Measurements from ENCODE around the gene IL27RA. TPM values are rescaled to one million over a fixed set of nuclear protein-coding genes. Genes with fewer than 3 reads are reported as not detected.

The IL27RA gene
- 6.2 to 6.6 TPM (median 6.5 TPM) in 3 replicates for total RNA-seq

GRCh38 chr19:14031719-14032480 lies at the start of gene IL27RA:
IL27RA (plus strand) TSS chr19:14031762; CDS start chr19:14031873, 111 bp downstream.
- Mint-ChIP-seq H3K27ac (no peak within 1 kb of the TSS), H3K4me1 (peaks cover 3% of the 10 kb centered on the region), H3K9me3 (no peaks in the 10 kb centered on the region), H3K27me3 (ENCODE audit: low read depth) (peaks cover 16% of the 10 kb centered on the region), H3K4me3 (peak within 1 kb of the TSS; percentile 76), H3K36me3 (no peaks in the 10 kb centered on the region)
- TF ChIP-seq, protein P1, sequence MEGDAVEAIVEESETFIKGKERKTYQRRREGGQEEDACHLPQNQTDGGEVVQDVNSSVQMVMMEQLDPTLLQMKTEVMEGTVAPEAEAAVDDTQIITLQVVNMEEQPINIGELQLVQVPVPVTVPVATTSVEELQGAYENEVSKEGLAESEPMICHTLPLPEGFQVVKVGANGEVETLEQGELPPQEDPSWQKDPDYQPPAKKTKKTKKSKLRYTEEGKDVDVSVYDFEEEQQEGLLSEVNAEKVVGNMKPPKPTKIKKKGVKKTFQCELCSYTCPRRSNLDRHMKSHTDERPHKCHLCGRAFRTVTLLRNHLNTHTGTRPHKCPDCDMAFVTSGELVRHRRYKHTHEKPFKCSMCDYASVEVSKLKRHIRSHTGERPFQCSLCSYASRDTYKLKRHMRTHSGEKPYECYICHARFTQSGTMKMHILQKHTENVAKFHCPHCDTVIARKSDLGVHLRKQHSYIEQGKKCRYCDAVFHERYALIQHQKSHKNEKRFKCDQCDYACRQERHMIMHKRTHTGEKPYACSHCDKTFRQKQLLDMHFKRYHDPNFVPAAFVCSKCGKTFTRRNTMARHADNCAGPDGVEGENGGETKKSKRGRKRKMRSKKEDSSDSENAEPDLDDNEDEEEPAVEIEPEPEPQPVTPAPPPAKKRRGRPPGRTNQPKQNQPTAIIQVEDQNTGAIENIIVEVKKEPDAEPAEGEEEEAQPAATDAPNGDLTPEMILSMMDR (IDR thresholded peaks at IDR 0.05; ENCODE audit: unreplicated experiment), result peak; percentile 33
- DNase-seq (ENCODE audit: low spot score in 2 of 2, unreplicated experiment in 2 of 2), result peak; percentile 41 to 72

DNA sequence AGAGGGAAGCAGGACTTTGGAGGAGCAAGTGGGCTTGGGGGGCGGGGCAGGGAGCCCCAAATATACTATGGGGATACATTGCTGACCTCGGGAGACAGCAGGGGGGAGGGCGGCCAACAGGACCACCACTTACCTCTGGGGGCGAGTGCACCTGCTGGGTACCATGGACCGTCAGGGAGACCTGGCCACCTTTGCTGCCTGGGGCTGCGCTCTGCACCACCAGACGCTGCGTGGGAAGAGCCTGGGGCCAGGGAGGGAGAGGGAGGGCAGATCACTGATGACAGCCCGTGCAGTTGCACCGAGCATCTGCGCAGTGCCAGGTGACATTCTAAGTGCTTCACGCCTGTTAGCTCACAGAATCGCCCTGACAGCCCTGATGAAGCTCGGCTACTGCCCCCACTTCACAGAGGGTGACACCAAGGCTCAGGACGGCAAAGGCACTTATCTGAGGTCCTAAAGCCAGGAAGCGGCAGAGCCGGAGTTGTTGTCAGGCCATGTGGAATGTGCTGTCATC lies 49.5 kb upstream of the IL27RA start:
- H3K4me3 Mint-ChIP-seq, result no peak overlapping the region
- DNase-seq (ENCODE audit: low spot score in 2 of 2, unreplicated experiment in 2 of 2), result no peak
- H3K4me1 Mint-ChIP-seq, result peaks cover 24% of the 10 kb centered on the region
- TF ChIP-seq, protein P1 (IDR thresholded peaks at IDR 0.05; ENCODE audit: unreplicated experiment), result no peak
- H3K27me3 Mint-ChIP-seq (ENCODE audit: low read depth), result no peaks in the 10 kb centered on the region
- no peak overlapping the region for H3K27ac Mint-ChIP-seq
- H3K9me3 Mint-ChIP-seq, result no peaks in the 10 kb centered on the region
- peaks cover 2% of the 10 kb centered on the region for H3K36me3 Mint-ChIP-seq

GRCh38 chr19:13982773-13983172 lies 48.8 kb upstream of the IL27RA start:
- Mint-ChIP-seq H3K27me3 (ENCODE audit: low read depth) (no peaks in the 10 kb centered on the region), H3K9me3 (no peaks in the 10 kb centered on the region), H3K4me1 (peaks cover 28% of the 10 kb centered on the region), H3K36me3 (peaks cover 2% of the 10 kb centered on the region), H3K27ac (no peak overlapping the region), H3K4me3 (no peak overlapping the region)
- TF ChIP-seq, protein P1 (IDR thresholded peaks at IDR 0.05; ENCODE audit: unreplicated experiment), result no peak
- DNase-seq (ENCODE audit: low spot score in 2 of 2, unreplicated experiment in 2 of 2), result no peak

- TF ChIP-seq, protein P1 (IDR thresholded peaks at IDR 0.05; ENCODE audit: unreplicated experiment), result no peak
- no peak overlapping the region for H3K27ac Mint-ChIP-seq
- no peaks in the 10 kb centered on the region for H3K27me3 Mint-ChIP-seq (ENCODE audit: low read depth)
- peaks cover 2% of the 10 kb centered on the region for H3K36me3 Mint-ChIP-seq
- H3K4me3 Mint-ChIP-seq, result no peak overlapping the region
- peaks cover 24% of the 10 kb centered on the region for H3K4me1 Mint-ChIP-seq
- no peak for DNase-seq (ENCODE audit: low spot score in 2 of 2, unreplicated experiment in 2 of 2)
- no peaks in the 10 kb centered on the region for H3K9me3 Mint-ChIP-seq
Measured at GRCh38 chr19:13983213-13983889, 48.2 kb upstream of the IL27RA start.

GRCh38 chr19:13984186-13984585 lies 47.4 kb upstream of the IL27RA start:
- Mint-ChIP-seq H3K9me3 (no peaks in the 10 kb centered on the region), H3K27ac (no peak overlapping the region), H3K4me1 (peaks cover 22% of the 10 kb centered on the region), H3K36me3 (peaks cover 6% of the 10 kb centered on the region), H3K27me3 (ENCODE audit: low read depth) (no peaks in the 10 kb centered on the region), H3K4me3 (no peak overlapping the region)
- TF ChIP-seq, protein P1 (IDR thresholded peaks at IDR 0.05; ENCODE audit: unreplicated experiment), result no peak
- DNase-seq (ENCODE audit: low spot score in 2 of 2, unreplicated experiment in 2 of 2), result no peak

Measured in mesothelial cell of epicardium (in vitro differentiated cells).